Measurements from ENCODE around the gene LBX1. TPM values are rescaled to one million over a fixed set of nuclear protein-coding genes. Genes with fewer than 3 reads are reported as not detected.

The LBX1 gene
- total RNA-seq, 2 donors from 2014 or later, result not detected

- intact Hi-C loops (cut with DNase I), result no loop called here
- no peak for DNase-seq
- Histone ChIP-seq H3K4me3 (no peak overlapping the region), H3K9ac (ENCODE audit: low read depth in 2 of 2, low read length in 2 of 2) (no peak overlapping the region), H3K27ac (no peak overlapping the region), H3K36me3 (no peaks in the 10 kb centered on the region), H3K4me1 (no peaks in the 10 kb centered on the region), H3K9me3 (no peaks in the 10 kb centered on the region), H3K27me3 (peaks cover 31% of the 10 kb centered on the region)
- no peak for TF ChIP-seq CTCF (IDR thresholded peaks at IDR 0.05)
Observed at GRCh38 chr10:101241840-101242707, 12.8 kb upstream of the LBX1 start.

- Histone ChIP-seq H3K4me3 (no peak overlapping the region), H3K9ac (ENCODE audit: low read depth in 2 of 2, low read length in 2 of 2) (no peak overlapping the region), H3K9me3 (no peaks in the 10 kb centered on the region), H3K36me3 (no peaks in the 10 kb centered on the region), H3K27me3 (peaks cover 64% of the 10 kb centered on the region), H3K27ac (no peak overlapping the region), H3K4me1 (no peaks in the 10 kb centered on the region)
- peak; percentile 63 for TF ChIP-seq CTCF (IDR thresholded peaks at IDR 0.05)
- intact Hi-C loops (cut with DNase I), result no loop called here
- no peak for DNase-seq
Observed at GRCh38 chr10:101238732-101239105, 9.5 kb upstream of the LBX1 start.

DNA sequence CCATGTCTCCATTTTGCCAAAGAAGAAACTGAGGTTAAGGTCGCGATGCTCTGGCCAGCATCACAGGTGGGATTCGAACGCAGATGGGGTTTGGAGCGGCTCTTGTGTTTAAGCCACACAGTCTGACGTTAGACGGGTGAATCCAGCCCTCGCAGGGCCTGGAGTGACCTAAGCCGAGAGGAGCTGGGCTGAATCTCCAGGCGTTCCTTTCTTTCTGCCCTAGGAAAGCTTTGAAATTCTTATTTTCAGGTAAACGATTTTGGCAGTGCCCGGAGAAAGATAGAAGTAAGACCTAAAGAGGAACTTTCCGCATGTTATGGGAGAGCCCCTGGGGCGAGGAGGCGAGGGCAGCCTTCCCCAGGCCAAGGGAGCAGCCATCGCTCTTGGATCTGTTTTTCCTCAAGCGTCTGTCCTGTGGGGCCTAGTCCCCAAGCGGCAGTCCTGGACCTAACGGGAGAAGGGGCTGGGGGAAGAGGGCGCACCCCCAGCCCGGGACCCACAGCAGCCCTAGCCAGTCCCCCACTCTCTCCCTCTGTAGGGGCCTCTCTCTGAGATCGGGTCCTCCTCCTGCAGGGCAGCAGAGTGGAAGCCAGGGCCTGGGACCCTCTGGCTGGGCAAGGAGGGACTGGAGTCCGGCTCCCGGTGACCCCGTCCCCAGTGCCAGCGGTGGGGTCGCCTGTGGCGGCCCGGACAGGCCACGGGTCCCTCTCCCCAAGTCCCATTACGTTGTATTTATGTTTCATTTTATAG is 8.9 kb upstream of the LBX1 start:
- H3K27me3 ChIP-seq, result peaks cover 69% of the 10 kb centered on the region
- DNase-seq, result no peak
- no peaks in the 10 kb centered on the region for H3K36me3 ChIP-seq
- no peaks in the 10 kb centered on the region for H3K4me1 ChIP-seq
- no peaks in the 10 kb centered on the region for H3K9me3 ChIP-seq
- H3K9ac ChIP-seq (ENCODE audit: low read depth in 2 of 2, low read length in 2 of 2), result no peak overlapping the region
- no peak overlapping the region for H3K4me3 ChIP-seq
- TF ChIP-seq CTCF (IDR thresholded peaks at IDR 0.05), result no peak
- H3K27ac ChIP-seq, result no peak overlapping the region
- intact Hi-C loops (cut with DNase I), result no loop called here

- intact Hi-C loops (cut with DNase I), result no loop called here
- no peak for DNase-seq
- Histone ChIP-seq H3K9me3 (no peaks in the 10 kb centered on the region), H3K9ac (ENCODE audit: low read depth in 2 of 2, low read length in 2 of 2) (no peak overlapping the region), H3K4me1 (no peaks in the 10 kb centered on the region), H3K27ac (no peak overlapping the region), H3K27me3 (peaks cover 77% of the 10 kb centered on the region), H3K36me3 (no peaks in the 10 kb centered on the region), H3K4me3 (no peak overlapping the region)
- no peak for TF ChIP-seq CTCF (IDR thresholded peaks at IDR 0.05)
Observed at GRCh38 chr10:101237081-101237981, 8.1 kb upstream of the LBX1 start.

Data from colonic mucosa (tissue), 4 donors.